Muscle of arm (tissue), 14 donors: Measurements from ENCODE around the gene DENND6A. TPM values are rescaled to one million over a fixed set of nuclear protein-coding genes. Genes with fewer than 3 reads are reported as not detected.
A peak's percentile ranks its signal among the peaks of the same experiment; 100 is the strongest.
"Not testable (repeated sequence)": the region's sequence is repeated elsewhere in the genome, so short reads cannot be mapped to it uniquely, and the experiment has no call there.

Experiments used
- DNase-seq: peaks from one replicate; pipeline ENCODE4 v3.0.0-alpha.2; 2013
- long read RNA-seq, 11 donors: transcript quantifications; one replicate each; lab custom pipeline, GENCODE V29; 2026
- polyA plus RNA-seq, 12 donors: library from polyadenylated mRNA; unstranded; fragments of 120-200 nt; gene quantifications; one replicate each; pipeline ENCODE4 v1.2.1, GENCODE V29; 2013; ENCODE audit not compliant: insufficient read length in 12 of 12

The DENND6A gene, protein sequence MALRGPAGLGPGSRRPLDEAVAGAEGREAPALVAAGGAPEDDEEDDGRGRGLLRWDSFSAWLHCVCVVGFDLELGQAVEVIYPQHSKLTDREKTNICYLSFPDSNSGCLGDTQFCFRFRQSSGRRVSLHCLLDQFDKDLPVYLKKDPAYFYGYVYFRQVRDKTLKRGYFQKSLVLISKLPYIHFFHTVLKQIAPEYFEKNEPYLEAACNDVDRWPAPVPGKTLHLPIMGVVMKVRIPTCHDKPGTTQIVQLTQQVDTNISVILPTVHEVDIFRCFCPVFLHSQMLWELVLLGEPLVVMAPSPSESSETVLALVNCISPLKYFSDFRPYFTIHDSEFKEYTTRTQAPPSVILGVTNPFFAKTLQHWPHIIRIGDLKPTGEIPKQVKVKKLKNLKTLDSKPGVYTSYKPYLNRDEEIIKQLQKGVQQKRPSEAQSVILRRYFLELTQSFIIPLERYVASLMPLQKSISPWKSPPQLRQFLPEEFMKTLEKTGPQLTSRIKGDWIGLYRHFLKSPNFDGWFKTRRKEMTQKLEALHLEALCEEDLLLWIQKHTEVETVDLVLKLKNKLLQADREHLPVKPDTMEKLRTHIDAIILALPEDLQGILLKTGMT
- 10 to 100 TPM in 11 of 12 donors, not detected in 1; 11.1 to 34.5 (median 18.0) TPM for polyA plus RNA-seq
- long read RNA-seq, donor 1, full-length matches to known transcripts = 3 of 3 reads
- long read RNA-seq, donor 1, partial matches to known transcripts = 0 of 3 reads
- long read RNA-seq, donor 1, other reads (novel, unspliced or antisense) = 0 of 3 reads
- long read RNA-seq, donor 2 = 0 reads
- long read RNA-seq, donor 3 = 0 reads
- long read RNA-seq, donor 4, full-length matches to known transcripts = 1 of 1 reads
- long read RNA-seq, donor 4, partial matches to known transcripts = 0 of 1 reads
- long read RNA-seq, donor 4, other reads (novel, unspliced or antisense) = 0 of 1 reads
- long read RNA-seq, donor 5 = 0 reads
- long read RNA-seq, donor 6 = 0 reads
- long read RNA-seq, donor 7, full-length matches to known transcripts = 1 of 1 reads
- long read RNA-seq, donor 7, partial matches to known transcripts = 0 of 1 reads
- long read RNA-seq, donor 7, other reads (novel, unspliced or antisense) = 0 of 1 reads
- long read RNA-seq, donor 8 = 0 reads
- long read RNA-seq, donor 9 = 0 reads
- long read RNA-seq, donor 10, partial matches to known transcripts = 0 of 1 reads
- long read RNA-seq, donor 10, other reads (novel, unspliced or antisense) = 0 of 1 reads
- long read RNA-seq, donor 11 = 0 reads

DNA sequence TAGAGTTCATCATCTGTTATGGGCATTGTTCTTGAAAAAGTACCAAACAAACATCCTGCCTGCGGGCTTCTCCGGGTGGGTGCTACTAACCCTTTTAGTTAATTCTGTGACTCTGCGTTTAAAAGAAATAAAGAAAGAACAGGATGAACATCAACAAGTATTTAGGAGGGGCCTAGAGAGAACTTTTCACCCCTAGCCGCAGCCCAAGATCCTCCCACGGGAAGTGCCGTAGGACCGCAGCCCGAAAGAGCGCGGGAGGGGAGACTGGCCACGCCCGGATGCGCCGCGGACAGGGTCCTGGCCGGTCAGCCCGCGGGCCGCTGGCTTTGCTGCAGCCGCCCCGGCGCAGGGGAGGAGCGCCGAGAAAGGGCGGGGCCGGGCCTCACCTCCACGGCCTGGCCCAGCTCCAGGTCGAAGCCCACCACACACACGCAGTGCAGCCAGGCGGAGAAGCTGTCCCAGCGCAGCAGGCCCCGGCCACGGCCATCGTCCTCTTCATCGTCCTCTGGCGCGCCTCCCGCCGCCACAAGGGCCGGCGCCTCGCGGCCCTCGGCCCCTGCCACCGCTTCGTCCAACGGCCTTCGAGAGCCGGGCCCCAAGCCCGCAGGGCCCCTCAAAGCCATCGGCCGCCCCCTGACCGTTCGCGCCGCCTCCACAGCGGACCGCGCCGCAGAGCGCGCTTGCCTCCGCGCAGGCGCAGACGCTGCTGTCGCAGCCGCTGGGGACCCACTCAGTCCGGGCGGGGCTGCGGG lies at the start of gene DENND6A:
Gene DENND6A (minus strand): TSS at position 682 of the 752 bp plus-strand sequence. CDS start 59 bp downstream, at position 623.
- peak; percentile 95 for DNase-seq

DNA sequence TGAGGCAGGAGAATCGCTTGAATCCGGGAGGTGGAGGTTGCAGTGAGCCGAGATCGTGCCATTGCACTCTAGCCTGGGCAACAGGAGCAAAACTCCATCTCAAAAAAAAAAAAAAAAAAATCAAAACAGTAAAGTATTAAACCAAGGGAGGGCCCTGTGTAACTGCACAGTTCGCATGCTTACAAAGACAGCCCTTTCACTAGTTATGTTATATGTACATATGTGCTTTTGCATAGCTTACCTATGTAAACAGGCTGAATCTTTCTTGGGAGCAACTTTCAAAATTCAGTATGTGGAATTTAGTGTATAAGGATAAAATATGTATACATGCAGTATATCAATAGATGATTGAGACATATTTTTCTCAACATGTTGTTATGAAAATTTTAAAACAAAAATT lies 47.1 kb upstream of the DENND6A start:
- no peak for DNase-seq

DNA sequence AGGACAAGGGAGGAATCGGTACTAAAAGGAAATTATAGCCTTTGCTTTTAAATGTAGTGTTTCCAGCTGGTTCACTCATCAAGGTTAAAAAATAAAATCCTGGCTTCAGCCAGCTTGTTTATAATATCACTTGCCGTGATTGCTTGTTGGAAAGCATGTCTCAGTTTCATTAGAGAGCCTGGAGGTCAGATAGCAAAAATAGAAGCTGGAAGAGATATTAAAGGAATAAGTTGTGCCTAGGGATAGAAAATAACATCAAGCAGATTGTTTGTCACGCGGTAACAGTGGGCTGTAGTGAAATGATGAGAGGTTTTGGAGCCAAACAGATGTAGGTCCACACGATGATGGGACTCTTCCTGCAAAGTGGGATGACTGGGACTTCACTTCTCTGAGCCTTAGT lies 45.5 kb upstream of the DENND6A start:
- no peak for DNase-seq

DNA sequence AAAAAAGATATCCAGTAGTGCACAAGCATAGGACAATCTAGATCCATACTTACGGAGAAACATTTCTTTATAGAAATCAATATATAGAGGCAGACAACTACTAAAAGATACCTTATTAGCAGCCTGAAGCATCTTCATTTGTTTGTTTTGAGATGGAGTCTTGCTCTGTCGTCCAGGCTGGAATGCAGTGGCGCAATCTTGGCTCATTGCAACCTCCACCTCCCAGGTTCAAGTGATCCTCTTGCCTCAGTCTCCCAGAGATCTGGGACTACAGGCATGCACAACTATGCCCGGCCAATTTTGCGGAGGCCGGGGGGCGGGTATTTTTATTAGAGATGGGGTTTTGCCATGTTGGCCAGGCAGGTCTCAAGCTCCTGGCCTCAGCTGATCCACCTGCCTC lies 45.0 kb upstream of the DENND6A start:
- no peak for DNase-seq

DNA sequence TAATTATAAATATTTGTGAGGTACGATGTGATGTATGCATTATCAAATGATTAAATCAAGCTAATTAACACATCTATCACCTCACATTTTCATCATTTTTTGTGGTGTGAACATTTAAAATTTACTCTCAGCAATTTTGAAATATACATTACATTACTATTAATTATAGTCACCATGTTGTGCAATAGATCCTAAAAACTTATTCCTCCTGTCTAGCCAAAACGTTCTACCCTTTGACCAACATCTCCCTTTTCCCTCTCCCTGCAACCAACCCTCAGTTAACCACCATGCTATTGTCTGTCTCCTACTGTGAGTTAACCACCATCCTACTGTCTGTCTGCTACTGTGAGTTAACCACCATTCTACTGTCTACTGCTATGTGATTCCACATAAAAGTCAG lies 42.5 kb upstream of the DENND6A start:
- DNase-seq = no peak

DNA sequence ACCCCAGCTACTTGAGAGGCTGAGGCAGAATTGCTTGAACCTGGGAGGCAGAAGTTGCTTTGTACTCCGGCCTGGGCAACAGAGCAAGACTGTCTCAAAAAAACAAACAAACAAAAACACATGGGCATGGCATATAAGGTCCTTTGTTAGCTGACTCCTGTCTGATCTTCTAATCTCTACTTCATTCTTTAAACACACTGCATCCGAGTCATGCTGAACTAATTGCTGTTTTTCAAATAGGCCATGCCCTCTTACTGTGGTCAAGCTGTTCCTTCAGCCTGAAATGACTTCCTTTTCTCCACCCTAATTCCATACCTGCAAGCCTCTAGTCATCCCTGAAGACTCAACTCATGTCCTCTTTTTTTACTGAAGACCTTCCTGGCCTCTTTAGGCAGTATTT lies 40.9 kb upstream of the DENND6A start:
- DNase-seq = no peak

DNA sequence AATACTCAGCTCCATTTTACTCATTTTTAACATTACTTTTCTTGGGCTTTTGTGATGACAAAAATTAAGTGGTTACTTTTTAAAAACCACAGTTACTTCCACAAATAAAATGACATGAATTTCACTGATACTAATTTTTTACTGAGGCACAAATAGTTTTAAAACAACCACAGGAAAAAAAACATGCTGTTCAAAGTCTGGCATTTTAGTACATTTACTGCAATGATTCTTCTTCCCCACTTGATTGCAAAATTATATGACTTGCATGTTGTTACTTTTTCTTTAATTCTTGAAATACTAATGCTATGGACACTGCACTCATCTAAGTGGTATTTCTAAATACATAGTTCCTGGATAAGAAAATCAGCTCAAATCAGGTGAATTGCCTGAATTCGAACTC lies 38.4 kb upstream of the DENND6A start:
- DNase-seq = no peak

DNA sequence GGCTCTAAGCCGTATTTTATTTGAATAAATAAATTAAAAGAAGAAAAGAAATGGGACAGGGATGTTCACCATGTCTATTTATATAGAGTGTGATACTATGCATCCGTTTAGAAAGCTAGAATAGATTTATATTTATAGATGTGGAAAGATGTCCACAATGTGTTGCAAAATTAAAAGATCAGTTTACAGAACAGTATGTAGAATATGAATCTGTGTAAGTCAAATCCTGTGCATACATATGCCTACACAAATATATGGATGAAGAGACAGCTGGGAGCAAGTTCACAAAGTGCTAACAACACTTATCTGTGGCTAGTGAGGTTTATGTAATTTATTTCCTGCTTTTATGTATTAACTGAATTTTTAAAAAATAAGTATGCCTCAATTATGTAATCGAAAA lies 37.8 kb upstream of the DENND6A start:
- no peak for DNase-seq

DNA sequence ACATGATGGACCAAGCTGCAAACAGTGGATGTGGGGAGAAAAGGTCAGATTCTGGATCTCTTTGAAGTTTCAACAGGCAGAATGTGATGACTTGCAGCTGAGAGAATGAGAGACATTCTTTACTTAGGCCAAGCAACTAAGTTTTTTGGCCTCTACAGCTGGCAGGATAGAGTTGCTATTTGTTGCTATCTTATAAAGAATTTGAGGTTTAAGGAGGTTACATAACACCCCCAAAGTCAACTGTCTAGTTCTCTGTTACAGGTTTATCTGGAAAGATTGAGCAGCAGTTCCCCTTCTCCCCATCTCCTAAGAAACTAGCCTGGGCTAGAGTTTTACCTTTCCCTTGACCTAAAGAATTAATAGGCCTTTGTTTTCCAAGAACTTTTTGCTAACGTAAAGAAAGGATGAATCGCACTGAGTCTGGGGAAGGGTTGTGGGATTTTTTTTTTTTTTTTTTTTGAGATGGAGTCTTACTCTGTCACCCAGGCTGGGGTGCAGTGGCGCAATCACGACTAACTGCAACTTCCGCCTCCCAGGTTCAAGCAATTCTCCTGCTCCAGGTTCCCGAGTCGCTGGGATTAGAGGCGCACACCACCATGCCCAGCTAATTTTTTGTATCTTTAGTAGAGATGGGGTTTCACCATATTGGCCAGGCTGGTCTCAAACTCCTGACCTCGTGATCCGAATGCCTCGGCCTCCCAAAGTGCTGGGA lies 36.6 kb upstream of the DENND6A start:
- no peak for DNase-seq

DNA sequence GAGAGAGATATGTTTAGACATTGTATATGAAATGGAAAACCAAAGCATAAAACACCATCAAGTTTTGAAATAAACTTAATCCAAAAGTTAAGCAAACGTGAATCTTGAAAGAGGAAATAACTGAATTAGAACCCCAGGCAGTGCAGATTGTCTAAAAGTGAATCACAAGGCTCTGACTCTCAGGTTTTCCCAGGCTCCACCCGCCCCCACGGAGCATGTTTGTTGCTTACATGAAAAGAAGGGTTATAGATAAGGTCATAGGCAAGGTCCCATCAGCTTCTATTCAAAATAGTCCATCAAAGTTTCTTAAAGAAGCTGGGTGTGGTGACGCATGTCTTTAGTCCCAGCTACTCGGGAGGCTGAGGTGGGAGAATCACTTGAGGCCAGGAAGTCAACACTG lies 34.2 kb upstream of the DENND6A start:
- no peak for DNase-seq

DNA sequence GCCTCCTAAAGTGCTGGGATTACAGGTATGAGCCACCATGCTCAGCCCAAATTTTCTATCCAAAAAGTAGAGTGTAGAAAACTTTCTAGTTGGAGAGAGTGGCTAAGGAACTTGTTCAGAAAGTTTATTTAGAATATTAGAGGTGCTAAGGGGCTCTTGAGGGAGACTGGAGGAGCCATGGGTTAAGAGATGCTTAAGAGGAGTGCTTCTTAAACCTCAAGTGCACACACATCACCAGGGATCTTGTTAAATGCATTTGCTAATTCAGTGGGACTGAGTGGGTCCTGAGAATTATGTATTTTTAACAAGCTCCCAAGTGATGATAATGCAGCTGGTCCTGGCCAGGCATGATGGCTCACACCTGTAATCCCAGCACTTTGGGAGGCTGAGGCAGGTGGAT lies 33.5 kb upstream of the DENND6A start:
- no peak for DNase-seq

DNA sequence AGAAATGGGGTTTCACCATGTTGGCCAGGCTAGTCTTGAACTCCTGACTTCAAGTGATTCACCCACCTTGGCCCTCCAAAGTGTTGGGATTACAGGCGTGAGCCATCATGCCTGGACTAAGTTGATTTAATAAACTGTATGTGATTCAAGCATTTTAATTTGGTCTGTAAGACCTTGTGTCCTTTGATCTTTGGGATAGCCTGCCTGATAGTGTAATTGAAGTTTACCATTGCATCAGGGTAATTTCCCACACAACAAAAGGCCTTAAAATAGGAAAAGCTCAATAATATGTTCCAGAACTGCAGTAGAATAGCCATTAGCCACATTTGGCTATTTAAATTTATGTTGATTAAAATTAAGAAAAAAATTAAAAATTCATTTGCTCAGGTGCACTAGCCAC lies 25.2 kb upstream of the DENND6A start:
- no peak for DNase-seq

DNA sequence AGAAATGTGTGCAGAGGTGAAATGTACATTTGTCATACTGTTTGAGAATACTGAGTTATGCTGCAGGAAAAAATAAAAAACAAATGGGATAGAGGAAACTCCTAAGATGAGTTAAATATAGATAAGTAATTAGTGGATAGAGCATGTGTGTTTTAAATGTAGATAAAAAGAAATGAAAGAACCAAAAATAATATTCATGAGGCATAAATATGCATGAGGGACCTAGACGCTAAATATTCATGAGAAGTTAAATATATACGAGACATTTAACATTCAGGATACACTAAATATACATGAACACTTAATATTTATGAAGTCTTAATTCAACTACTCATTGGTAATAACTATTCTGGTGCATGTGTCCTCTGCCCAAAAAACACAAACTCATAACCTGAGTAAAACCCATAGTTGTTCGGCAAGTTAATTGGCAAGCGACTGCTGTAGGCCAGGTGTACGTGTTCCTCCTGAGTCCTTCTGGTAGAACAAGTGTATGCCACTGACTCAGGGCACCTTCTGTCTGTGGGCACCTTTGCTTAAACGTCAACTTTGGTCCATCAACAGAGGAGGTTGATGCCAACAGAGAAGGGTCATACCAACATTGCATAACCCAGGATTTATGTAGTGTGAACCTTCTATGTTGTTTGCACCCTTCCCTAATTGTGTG lies 24.5 kb upstream of the DENND6A start:
- DNase-seq = no peak

DNA sequence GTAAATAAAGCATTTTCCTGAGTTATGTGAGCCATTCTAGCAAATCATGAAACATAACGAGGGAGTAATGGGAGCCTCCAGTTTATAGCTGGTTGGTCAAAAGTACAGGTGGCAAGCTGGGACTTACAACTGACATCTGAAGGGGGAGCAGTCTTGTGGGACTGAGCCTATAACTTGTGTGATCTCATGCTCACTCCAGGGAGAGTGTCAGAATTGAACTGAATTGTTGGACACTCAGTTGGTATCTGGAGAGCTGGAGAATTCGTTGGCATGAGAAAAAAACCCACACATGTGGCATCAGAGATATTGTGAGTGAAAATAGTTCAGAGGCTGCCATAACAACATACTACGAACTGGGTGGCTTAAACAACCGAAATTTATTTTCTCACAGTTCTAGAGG lies 22.8 kb upstream of the DENND6A start:
- no peak for DNase-seq

DNA sequence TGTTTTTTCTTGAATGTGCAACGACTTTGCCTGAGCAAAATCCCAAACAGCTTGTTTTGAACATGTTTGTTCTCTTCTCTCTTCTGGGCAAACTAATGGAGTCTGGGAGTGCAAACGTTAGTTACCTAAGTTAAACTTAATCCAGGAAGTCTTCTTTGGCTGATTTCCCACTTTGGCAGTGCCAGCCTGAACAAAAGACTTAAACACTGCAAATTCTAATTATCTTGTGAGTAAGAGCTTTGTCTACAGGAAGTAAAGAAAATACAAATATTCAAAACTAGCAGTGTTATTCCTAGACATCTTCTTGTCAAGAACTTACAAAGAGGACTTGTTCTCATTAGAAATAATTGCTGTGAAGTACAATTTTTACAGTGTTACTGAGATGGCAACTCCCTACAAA lies 16.7 kb upstream of the DENND6A start:
- no peak for DNase-seq

DNA sequence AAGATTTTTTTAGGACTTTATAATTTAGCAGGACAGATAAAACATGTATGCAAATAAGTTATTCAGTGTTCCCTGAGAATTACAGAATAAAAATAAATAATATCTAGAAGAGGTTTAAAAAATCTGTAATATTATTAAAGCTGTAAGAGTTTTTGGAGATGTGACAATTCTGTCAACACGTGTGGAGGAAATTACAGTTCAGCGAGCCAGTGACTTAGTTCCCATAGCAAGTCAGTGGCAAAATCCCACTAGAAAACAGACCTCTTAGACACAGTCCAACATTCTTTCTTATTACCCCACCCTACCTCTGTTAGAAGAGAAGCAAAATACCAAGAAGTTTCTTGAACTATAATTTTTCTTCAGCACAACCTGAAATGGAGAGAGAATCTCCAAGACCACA lies 16.2 kb upstream of the DENND6A start:
- DNase-seq = no peak

DNA sequence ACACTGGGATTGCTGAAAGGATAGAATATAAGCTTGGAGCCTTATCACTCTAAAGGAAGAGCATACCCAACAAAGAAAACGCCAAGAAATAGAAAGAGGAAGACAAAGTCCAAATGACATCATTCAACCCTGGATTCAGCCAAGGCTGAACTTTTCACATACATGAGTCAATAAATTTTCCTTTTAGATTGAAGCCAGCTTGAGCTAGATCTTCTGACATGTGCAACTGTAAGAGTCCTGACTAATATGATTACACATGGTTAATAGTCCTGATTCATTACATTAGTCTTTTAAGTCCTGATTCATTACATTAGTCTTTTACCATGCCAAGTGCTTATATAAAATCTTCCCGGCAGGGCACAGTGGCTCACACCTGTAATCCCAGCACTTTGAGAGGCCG lies 13.6 kb upstream of the DENND6A start:
- no peak for DNase-seq

DNA sequence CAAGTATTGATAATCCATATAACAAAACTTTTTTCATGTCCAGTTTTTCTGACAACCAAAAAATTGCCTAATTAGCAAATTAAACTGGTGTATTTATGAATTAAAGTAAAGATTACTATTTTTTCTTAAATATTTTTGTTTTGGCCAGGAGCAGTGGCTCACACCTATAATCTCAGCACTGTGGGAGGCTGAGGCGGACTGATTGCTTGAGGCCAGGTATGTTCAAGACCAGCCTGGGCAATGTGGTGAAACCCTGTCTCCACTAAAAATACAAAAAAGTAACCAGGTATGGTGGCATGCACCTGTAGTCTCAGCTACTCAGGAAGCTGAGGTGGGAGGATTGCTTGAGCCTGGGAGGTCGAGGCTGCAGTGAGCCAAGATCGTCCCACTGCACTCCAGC lies 12.5 kb upstream of the DENND6A start:
- not testable (repeated sequence) for DNase-seq

DNA sequence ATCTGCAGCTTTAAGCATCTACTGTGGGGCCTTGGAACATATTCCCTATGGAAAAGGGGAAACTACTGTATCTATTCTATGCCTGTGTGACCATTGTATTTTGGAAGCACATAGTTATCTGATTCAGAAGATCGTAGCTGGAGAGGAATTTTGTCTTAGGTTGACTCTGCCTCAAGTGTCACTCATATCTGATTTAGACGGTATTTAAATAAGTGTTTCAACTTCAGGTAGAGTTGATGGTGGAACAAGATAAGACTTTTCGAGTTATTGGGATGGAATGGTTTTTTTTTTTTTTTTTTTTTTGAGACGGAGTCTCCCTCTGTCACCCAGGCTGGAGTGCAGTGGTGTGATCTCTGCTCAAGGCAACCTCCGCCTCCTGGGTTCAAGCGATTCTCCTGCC lies 8.9 kb upstream of the DENND6A start:
- no peak for DNase-seq

DNA sequence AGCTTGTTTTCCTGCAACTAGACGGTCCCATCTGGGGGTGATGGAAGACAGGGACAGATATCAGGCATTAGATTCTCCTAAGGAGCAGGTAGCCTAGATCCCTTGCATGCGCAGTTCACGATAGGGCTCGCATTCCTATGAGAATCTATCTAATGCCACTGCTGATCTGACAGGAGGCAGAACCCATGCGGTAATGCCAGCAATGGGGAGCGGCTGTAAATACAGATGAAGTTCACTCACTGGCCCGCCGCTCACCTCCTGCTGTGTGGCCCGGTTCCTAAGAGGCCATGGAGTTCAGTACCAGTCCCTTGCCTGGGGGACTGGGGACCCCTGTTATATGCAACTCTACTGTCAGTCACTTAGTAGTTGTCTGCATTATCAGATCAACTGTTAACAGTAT lies 7.9 kb upstream of the DENND6A start:
- no peak for DNase-seq
